Activated naive CD4-positive, alpha-beta T cell (primary cell): ENCODE results near the gene TAAR1.
"Not testable (repeated sequence)": the region's sequence is repeated elsewhere in the genome, so short reads cannot be mapped to it uniquely, and the experiment has no call there.

Source experiments
- DNase-seq, 4 experiments: peaks; one replicate each; lab custom pipeline; 2025; lab: John Stamatoyannopoulos, UW

The TAAR1 gene

GRCh38 chr6:132659082-132659481 lies at the start of gene TAAR1:
TAAR1 (minus strand) TSS chr6:132659182; CDS start chr6:132646003, 13,179 bp downstream.
- DNase-seq: no peak

DNA sequence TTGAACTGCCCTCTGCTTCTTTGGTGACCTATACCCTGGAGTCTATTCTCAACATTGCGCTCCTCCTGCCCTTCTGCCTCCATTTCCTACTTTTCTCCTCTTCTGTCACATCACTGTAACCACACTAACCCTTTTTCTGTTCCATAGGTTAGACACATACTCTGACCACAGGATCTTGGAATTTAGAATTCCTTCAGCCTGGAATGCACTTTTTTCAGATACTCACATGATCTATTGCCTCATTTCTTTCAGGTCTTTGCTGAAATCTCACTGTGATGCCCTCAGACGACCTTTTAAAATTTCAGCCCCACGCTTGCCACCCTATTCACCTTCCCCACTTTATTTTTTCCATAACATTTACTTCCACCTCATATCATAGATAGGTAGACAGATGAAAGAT lies 49.8 kb upstream of the TAAR1 start:
- no peak for DNase-seq

GRCh38 chr6:132708002-132708401 lies 49.0 kb upstream of the TAAR1 start:
- no peak for DNase-seq

GRCh38 chr6:132706756-132707155 lies 47.8 kb upstream of the TAAR1 start:
- not testable (repeated sequence) for DNase-seq

DNA sequence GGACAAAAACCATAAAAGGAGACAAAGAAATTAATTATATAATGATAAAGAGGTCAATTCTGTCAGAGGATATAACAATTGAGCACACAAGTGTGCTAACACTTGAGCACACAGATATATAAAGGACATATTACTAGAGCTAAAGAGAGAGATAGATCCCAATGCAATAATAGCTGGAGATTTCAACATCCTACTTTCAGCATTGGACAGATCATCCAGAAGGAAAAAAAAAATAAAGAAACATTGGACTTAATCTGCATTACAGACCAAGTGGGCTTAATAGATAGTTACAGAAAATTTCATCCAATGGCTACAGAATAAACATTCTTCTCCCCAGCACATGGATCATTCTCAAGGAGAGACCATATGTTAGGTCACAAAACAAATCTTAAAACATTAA lies 45.0 kb upstream of the TAAR1 start:
- DNase-seq: no peak

GRCh38 chr6:132698608-132699007 lies 39.6 kb upstream of the TAAR1 start:
- DNase-seq: no peak

DNA sequence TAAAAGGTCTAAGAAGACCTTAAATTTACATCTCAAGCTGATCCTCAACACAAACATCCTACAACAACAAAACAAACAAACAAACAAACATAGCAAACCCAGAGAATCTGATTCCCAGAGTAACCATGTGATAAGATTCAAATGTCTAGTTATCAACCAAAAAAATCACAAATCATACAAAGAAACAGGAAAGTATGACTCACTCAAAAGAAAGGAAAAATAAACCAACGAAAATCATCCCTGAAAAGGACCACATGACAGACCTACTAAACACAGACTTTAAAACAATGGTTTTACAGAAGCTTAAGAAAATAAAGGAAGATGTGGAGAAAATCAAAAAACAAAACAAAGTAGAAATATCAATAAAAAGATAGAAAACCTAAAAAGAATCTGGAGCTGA lies 36.8 kb upstream of the TAAR1 start:
- no peak for DNase-seq

- no peak for DNase-seq
These were observed 34.5 kb upstream of the TAAR1 start for GRCh38 chr6:132693478-132693877.

DNA sequence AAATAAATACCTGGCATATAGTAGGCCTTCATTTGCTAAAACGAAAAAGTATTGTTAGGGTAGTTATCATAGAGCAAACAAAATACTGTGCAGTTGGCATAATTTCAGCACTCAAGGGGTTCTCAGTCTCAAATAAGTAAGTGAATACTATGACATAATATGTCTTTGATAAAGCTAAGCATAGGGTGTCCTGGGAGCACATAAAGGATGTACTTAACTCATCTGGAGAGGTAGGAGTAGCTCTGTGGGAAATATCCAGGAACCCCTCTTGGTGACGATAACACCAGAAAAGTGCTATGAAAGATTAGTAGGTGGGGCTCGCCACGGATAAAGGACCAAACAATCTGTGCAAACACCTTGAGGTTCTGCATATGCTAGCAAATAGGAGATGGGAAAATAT lies 31.7 kb upstream of the TAAR1 start:
- no peak for DNase-seq

- no peak for DNase-seq
These were observed 28.3 kb upstream of the TAAR1 start for GRCh38 chr6:132687306-132687705.

- no peak for DNase-seq
These were observed 27.5 kb upstream of the TAAR1 start for GRCh38 chr6:132686531-132686930.

- DNase-seq: no peak
These were observed 26.0 kb upstream of the TAAR1 start for GRCh38 chr6:132685009-132685408.

GRCh38 chr6:132684272-132684671 lies 25.3 kb upstream of the TAAR1 start:
- DNase-seq: no peak

GRCh38 chr6:132683543-132683942 lies 24.6 kb upstream of the TAAR1 start:
- no peak for DNase-seq

- not testable (repeated sequence) for DNase-seq
These were observed 20.1 kb upstream of the TAAR1 start for GRCh38 chr6:132679094-132679493.

DNA sequence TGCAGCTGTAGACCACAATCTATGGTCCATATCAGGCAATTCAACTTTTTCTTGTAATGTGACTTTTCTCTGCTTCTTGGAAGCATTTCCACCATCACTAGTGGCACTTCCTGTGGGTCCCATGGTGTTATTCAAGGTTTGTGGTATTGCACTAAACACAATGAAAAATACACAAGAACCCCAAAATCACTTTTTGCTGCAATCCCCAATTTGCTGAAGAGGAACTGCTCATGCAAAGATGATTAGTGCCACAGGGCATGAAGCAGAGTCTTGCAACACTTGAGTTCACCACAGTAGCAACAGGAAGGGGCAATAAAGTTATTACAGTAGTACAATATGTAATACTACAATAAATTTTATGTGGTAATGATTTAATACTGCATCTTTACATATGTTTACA lies 16.8 kb upstream of the TAAR1 start:
- no peak for DNase-seq

- no peak for DNase-seq
These were observed 16.0 kb upstream of the TAAR1 start for GRCh38 chr6:132675002-132675401.

- DNase-seq: no peak
These were observed 14.6 kb upstream of the TAAR1 start for GRCh38 chr6:132673376-132674094.

DNA sequence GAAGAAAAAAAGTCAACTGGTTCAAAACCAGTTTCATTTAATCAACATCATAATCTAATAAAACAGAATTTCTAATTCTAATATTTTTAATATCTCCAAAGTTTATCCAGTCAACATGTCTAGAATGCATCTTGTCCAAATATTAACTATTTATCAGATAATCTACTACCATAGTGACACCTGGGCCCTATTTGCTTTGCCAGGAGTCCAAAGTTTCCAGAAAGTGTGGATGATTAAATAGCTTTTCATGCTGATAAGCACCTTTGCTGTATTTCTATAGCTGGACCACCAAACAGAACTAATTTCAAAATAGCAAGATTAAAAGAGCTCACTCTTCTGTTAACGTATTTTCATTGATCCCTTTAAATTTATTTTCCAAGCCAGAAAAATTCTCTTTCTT lies 12.3 kb upstream of the TAAR1 start:
- DNase-seq: no peak

DNA sequence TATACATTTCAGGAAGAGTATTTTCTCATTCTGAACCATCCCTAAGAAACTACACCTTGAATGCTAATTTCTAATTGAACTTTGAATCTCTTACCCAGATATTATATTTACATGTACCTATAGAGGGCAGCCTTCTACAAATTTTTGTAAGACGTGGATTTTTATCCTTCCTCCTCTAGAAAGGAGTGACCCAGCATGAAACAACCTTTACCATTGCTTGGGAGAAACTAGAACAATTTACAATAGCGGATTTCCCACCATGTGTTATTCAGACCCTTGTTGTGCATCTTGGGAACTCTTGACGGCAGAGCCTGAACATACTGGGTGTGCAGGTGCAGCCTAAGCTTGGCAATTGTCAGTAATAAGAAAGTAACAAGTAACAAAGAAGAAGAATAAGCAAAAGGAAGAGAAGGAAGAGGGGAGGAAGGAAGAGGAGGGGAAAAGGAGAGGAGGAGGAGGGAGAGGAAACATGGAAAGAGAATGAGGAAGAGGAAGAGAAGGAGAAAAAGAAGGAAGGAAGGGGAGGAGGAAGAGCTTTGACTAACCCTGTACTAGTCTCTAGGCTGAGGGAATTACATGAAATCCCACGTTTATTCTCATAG lies 10.8 kb upstream of the TAAR1 start:
- DNase-seq: no peak

- DNase-seq: no peak
These were observed 7.1 kb upstream of the TAAR1 start for GRCh38 chr6:132666118-132666517.

- no peak for DNase-seq
These were observed 5.5 kb upstream of the TAAR1 start for GRCh38 chr6:132664309-132665034.

DNA sequence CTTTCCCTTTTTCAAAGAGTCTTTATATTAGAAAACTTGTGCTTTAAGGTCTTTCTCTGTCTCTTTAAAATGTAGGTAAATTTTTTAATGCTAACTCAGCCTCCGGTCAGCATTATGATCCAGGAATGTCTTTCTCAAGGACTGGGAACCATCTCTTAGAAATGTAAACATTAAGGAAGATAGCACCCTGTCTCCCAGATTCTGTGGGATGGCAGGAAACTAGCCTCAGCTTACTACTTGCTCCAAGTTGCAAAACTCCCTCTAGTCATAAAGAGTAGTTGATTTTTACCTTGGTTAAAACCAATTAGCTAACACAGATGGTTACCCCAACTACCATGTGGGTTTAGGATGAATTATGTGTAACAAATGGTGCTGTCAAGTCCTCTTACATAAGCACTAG lies 4.7 kb upstream of the TAAR1 start:
- no peak for DNase-seq
